IPS DF 4.7 (cell line): ENCODE measurements around the gene KIF23.

Experiments used
- DNase-seq: peaks from one replicate; pipeline ENCODE4 v3.0.0-alpha.2; 2013; ENCODE audit warnings: low spot score; ENCODE audit errors: extremely low read depth

KIF23 gene

GRCh38 chr15:69394556-69395282, 19.4 kb upstream of the KIF23 start:
- DNase-seq, result peak; percentile 41

GRCh38 chr15:69395460-69395859, 18.7 kb upstream of the KIF23 start:
- DNase-seq, result no peak

GRCh38 chr15:69395991-69396390, 18.2 kb upstream of the KIF23 start:
- DNase-seq, result no peak

GRCh38 chr15:69398491-69398891, 15.7 kb upstream of the KIF23 start:
- no peak for DNase-seq

GRCh38 chr15:69400850-69401249, 13.3 kb upstream of the KIF23 start:
- no peak for DNase-seq

GRCh38 chr15:69402816-69403215, 11.3 kb upstream of the KIF23 start:
- no peak for DNase-seq

GRCh38 chr15:69403594-69403993, 10.6 kb upstream of the KIF23 start:
- DNase-seq, result no peak

GRCh38 chr15:69405110-69405509, 9.0 kb upstream of the KIF23 start:
- no peak for DNase-seq

- DNase-seq, result no peak
Observed at GRCh38 chr15:69407719-69408400, 6.3 kb upstream of the KIF23 start.

GRCh38 chr15:69408841-69409240, 5.3 kb upstream of the KIF23 start:
- DNase-seq, result no peak

- no peak for DNase-seq
Observed at GRCh38 chr15:69410248-69410874, 3.8 kb upstream of the KIF23 start.

- DNase-seq, result no peak
Observed at GRCh38 chr15:69412274-69412673, 1.9 kb upstream of the KIF23 start.

GRCh38 chr15:69412701-69413100, 1.4 kb upstream of the KIF23 start:
- no peak for DNase-seq

- no peak for DNase-seq
Observed at GRCh38 chr15:69414701-69415167, 585 bp downstream of the KIF23 start.

GRCh38 chr15:69415381-69415780, 1.2 kb downstream of the KIF23 start:
- DNase-seq, result no peak

- no peak for DNase-seq
Observed at GRCh38 chr15:69417581-69417980, 3.4 kb downstream of the KIF23 start.

GRCh38 chr15:69421498-69421897, 7.3 kb downstream of the KIF23 start:
- no peak for DNase-seq

GRCh38 chr15:69422336-69422895, 8.3 kb downstream of the KIF23 start:
- DNase-seq, result no peak

GRCh38 chr15:69424001-69424400, 9.9 kb downstream of the KIF23 start:
- no peak for DNase-seq

- no peak for DNase-seq
Observed at GRCh38 chr15:69424748-69425413, 10.7 kb downstream of the KIF23 start.

GRCh38 chr15:69433831-69434230, 19.7 kb downstream of the KIF23 start:
- no peak for DNase-seq

GRCh38 chr15:69434238-69434637, 20.1 kb downstream of the KIF23 start:
- DNase-seq, result no peak
